K562 (cell line): ENCODE data around the gene KLK3. TPM values are rescaled to one million over a fixed set of nuclear protein-coding genes. Genes with fewer than 3 reads are reported as not detected.
A peak's percentile ranks its signal among the peaks of the same experiment; 100 is the strongest.

ENCODE experiments used
- ARID3B ChIP-seq: fragments of 250-450 bp; sonication (Bioruptor Pico); IDR thresholded peaks from 2 replicates; pipeline ENCODE4 v1.4.0; 2020; ENCODE audit warnings: borderline replicate concordance
- TFE3 ChIP-seq: fragments of 450-650 bp; formaldehyde crosslinking; IDR thresholded peaks from 2 replicates; pipeline ENCODE4 v1.4.0; 2020; ENCODE audit warnings: mild to moderate bottlenecking, mixed read lengths
- USF1 ChIP-seq: sonication (generic); formaldehyde crosslinking; IDR thresholded peaks from 2 replicates; pipeline ENCODE4 v1.9.0; 2022; ENCODE audit warnings: mild to moderate bottlenecking, missing genetic modification reagents
- polyA plus RNA-seq, 8 experiments: library from polyadenylated mRNA; depleted of rRNA in 4 of 8; stranded (reverse) in 5 of 8; unstranded in 3 of 8; fragments of >200 nt; fragmentation: Nextera tagmentation in 2 of 8; fragmentation: Illumina TruSeq in 1 of 8; extraction: Ambion mirVana in 2 of 8; extraction: Trizol in 1 of 8; gene quantifications; 2 replicates each; pipeline versions ENCODE4 v1.2.1 to v1.2.3, GENCODE V29; 2011 to 2014; ENCODE audit warnings: inconsistent platforms in 1 of 8, missing spikeins in 1 of 8
- total RNA-seq, 7 experiments: library from RNA; depleted of rRNA in 6 of 7; stranded (reverse); fragments of >200 nt in 6 of 7; fragmentation: Illumina TruSeq in 2 of 7; extraction: Trizol in 2 of 7; gene quantifications; 2 replicates each; pipeline versions ENCODE4 v1.2.1 to v1.2.3, GENCODE V29; 2011 to 2021; ENCODE audit warnings: low replicate concordance in 1 of 7

The KLK3 gene
- total and polyA plus RNA-seq, 9 of the 15 experiments (the other 6 are each of a cell fraction or from before 2014, with no cell fraction given): not detected

- TF ChIP-seq ARID3B (CRISPR knock-in tag) (no peak), USF1 (CRISPR knock-in tag) (peak; percentile 87), TFE3 (CRISPR knock-in tag) (no peak)
Measured at GRCh38 chr19:50815439-50815838, 39.3 kb upstream of the KLK3 start (continued).
